BLaER1 (cell line): ENCODE data around the gene FBXW11.

Experiments used
- H3K27ac ChIP-seq: shearing (Covaris generic); formaldehyde crosslinking; 2 replicates; pipeline ENCODE4 v1.8.1; 2022
- H3K27me3 ChIP-seq: shearing (Covaris generic); formaldehyde crosslinking; 2 replicates; pipeline ENCODE4 v1.8.1; 2022
- H3K36me3 ChIP-seq: shearing (Covaris generic); formaldehyde crosslinking; 2 replicates; pipeline ENCODE4 v1.8.1; 2022
- H3K4me1 ChIP-seq: shearing (Covaris generic); formaldehyde crosslinking; 2 replicates; pipeline ENCODE4 v1.8.1; 2022
- H3K4me2 ChIP-seq: shearing (Covaris generic); formaldehyde crosslinking; 2 replicates; pipeline ENCODE4 v1.8.1; 2022
- H3K4me3 ChIP-seq: shearing (Covaris generic); formaldehyde crosslinking; 2 replicates; pipeline ENCODE4 v1.8.1; 2022
- H3K9ac ChIP-seq: shearing (Covaris generic); formaldehyde crosslinking; 2 replicates; pipeline ENCODE4 v1.8.1; 2022
- H3K9me3 ChIP-seq: shearing (Covaris generic); formaldehyde crosslinking; 2 replicates; pipeline ENCODE4 v1.8.1; 2022
- H4K20me1 ChIP-seq: shearing (Covaris generic); formaldehyde crosslinking; 2 replicates; pipeline ENCODE4 v1.8.1; 2022
- Cebpa-rat ChIP-seq: shearing (Covaris generic); IDR thresholded peaks from 2 replicates; pipeline ENCODE4 v1.8.1; 2022

Gene FBXW11

DNA sequence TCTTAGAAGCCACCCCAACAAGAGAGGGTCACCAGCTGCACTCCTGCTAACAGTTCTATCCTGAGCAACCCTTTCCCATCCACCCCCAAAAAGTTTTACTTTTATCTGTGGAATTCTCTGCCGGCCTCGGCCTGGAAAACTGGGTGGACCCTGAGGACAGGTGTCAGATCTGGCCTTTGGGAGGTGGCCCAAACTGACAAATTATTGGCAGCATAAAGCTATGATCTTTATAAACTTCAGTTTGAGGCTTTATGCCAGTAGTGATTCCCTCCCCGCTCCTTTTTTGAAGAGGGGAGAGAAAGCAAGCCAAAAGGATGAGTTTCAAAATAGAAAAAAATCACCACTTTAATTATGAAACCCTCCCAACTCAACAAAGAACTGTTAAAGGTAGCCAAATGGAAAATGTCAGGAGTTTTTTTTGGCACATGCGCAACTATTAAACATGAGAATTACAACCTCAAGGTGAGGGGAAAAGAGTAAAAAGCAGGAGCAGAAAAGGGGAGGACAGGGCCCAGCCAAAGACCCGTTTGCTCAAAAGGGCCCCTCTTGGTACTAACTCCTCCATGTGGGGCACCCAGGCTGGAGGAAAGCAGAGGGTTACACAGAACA lies 49.4 kb downstream of the FBXW11 start:
- H3K4me2 ChIP-seq: peak overlapping the region; percentile 53
- peaks cover 24% of the 10 kb centered on the region for H3K4me1 ChIP-seq

GRCh38 chr5:171956314-171956713 lies 50.1 kb downstream of the FBXW11 start:
- 0 out of 2 replicates have a peak, but pooled peaks cover 9% of the 10 kb centered on the region for H3K9me3 ChIP-seq
- no peak overlapping the region for H3K4me2 ChIP-seq
- peaks cover 97% of the 10 kb centered on the region for H4K20me1 ChIP-seq
- H3K4me3 ChIP-seq: no peak overlapping the region
- no peak for TF ChIP-seq Cebpa-rat
- peaks cover 10% of the 10 kb centered on the region for H3K36me3 ChIP-seq
- H3K4me1 ChIP-seq: peaks cover 28% of the 10 kb centered on the region
- no peak overlapping the region for H3K9ac ChIP-seq
- no peak overlapping the region for H3K27ac ChIP-seq
- no peaks in the 10 kb centered on the region for H3K27me3 ChIP-seq

More for the DNA sequence above, 49.4 kb downstream of the FBXW11 start:
- Histone ChIP-seq H3K36me3 (peaks cover 11% of the 10 kb centered on the region), H3K27me3 (no peaks in the 10 kb centered on the region), H3K27ac (no peak overlapping the region; the same call in 1 of the 2 replicates), H3K9ac (no peak overlapping the region), H3K4me3 (no peak overlapping the region), H3K9me3 (0 out of 2 replicates have a peak, but pooled peaks cover 9% of the 10 kb centered on the region), H4K20me1 (peaks cover 97% of the 10 kb centered on the region)
- no peak for TF ChIP-seq Cebpa-rat

DNA sequence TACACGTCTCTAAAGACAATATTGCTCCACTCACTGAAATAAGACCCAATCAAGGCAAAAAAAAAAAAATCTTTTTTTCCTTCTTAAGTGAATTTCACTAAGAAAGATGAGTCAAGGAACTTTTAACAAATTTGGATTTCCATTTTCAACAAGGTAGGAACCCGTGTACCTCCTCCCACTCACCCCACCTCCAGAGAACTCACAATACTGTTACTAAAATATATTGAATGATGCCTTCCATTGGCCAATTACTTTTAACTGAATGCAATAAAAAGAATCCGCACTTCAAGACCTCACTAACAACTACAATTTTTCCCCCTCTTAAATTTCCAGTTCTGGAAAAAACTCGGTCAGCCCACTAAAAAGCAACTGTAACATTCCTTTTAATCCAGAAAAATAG lies 50.7 kb downstream of the FBXW11 start:
- no peak overlapping the region for H3K27ac ChIP-seq
- no peak overlapping the region for H3K9ac ChIP-seq
- H3K4me3 ChIP-seq: no peak overlapping the region
- H3K27me3 ChIP-seq: no peaks in the 10 kb centered on the region
- H3K9me3 ChIP-seq: 0 out of 2 replicates have a peak, but pooled peaks cover 9% of the 10 kb centered on the region
- peaks cover 28% of the 10 kb centered on the region for H3K4me1 ChIP-seq
- H3K4me2 ChIP-seq: no peak overlapping the region
- H3K36me3 ChIP-seq: peaks cover 5% of the 10 kb centered on the region
- peaks cover 97% of the 10 kb centered on the region for H4K20me1 ChIP-seq
- no peak for TF ChIP-seq Cebpa-rat

DNA sequence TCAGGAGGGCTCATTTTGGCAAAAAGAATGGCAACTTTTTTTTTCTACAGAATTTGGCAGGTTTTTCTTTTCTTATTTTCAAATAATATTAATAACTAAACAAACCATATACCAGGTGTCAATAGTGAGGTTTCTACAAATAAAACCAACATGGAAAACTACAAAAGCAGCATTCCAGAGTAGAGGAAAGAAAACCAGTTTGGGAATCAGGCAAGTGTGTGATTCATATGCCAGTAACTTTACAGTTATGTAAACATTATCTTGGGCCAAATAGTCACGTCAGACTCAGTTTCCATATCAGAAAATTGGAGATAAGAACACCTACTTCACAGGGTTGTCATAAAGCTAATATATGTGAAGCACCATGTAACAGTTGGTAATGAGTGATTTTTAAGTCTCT lies 51.7 kb downstream of the FBXW11 start:
- Histone ChIP-seq H3K4me3 (no peak overlapping the region), H3K9me3 (0 out of 2 replicates have a peak, but pooled peaks cover 9% of the 10 kb centered on the region), H3K36me3 (no peaks in the 10 kb centered on the region; the same call in 1 of the 2 replicates), H3K27me3 (no peaks in the 10 kb centered on the region), H3K4me2 (no peak overlapping the region), H3K9ac (no peak overlapping the region), H3K4me1 (peaks cover 28% of the 10 kb centered on the region), H3K27ac (no peak overlapping the region), H4K20me1 (peaks cover 97% of the 10 kb centered on the region)
- TF ChIP-seq Cebpa-rat: no peak

- H3K36me3 ChIP-seq: no peaks in the 10 kb centered on the region
- H3K4me1 ChIP-seq: peaks cover 28% of the 10 kb centered on the region
- H3K9me3 ChIP-seq: 0 out of 2 replicates have a peak, but pooled peaks cover 9% of the 10 kb centered on the region
- H3K9ac ChIP-seq: no peak overlapping the region
- H3K4me2 ChIP-seq: no peak overlapping the region
- H3K27me3 ChIP-seq: no peaks in the 10 kb centered on the region
- no peak overlapping the region for H3K27ac ChIP-seq
- no peak overlapping the region for H3K4me3 ChIP-seq
- no peak for TF ChIP-seq Cebpa-rat
- peaks cover 97% of the 10 kb centered on the region for H4K20me1 ChIP-seq
Measured at GRCh38 chr5:171953860-171954701, 52.4 kb downstream of the FBXW11 start.

DNA sequence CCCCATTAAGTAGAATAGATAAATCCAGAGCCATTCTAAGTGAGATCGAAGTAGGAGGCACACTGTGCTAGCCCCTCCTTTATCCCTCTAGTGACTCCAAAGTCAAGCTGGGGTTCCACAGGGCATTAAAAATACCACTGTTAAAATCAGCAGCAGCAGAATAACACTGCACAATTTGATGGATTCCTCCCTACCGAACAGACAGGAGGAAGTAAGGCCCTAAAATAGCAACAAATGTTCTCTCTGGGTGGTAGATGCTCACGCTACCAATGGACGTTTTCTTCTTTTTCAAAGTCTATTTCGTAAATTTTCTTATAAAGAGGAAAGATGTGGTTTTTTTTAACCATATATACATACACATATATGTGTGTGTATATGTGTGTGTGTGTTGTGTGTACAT lies 54.4 kb downstream of the FBXW11 start:
- 0 out of 2 replicates have a peak, but pooled peaks cover 9% of the 10 kb centered on the region for H3K9me3 ChIP-seq
- H3K4me3 ChIP-seq: no peak overlapping the region
- no peaks in the 10 kb centered on the region for H3K27me3 ChIP-seq
- H4K20me1 ChIP-seq: peaks cover 97% of the 10 kb centered on the region
- H3K27ac ChIP-seq: no peak overlapping the region
- 0 out of 2 replicates have a peak, but pooled peaks cover 2% of the 10 kb centered on the region for H3K36me3 ChIP-seq
- TF ChIP-seq Cebpa-rat: no peak
- peak overlapping the region; percentile 11; the same call in 1 of the 2 replicates for H3K4me2 ChIP-seq
- H3K4me1 ChIP-seq: peaks cover 14% of the 10 kb centered on the region
- no peak overlapping the region for H3K9ac ChIP-seq

- no peak overlapping the region for H3K4me2 ChIP-seq
- peaks cover 97% of the 10 kb centered on the region for H4K20me1 ChIP-seq
- H3K9ac ChIP-seq: no peak overlapping the region
- no peak overlapping the region for H3K27ac ChIP-seq
- no peak for TF ChIP-seq Cebpa-rat
- 0 out of 2 replicates have a peak, but pooled peaks cover 9% of the 10 kb centered on the region for H3K9me3 ChIP-seq
- H3K4me1 ChIP-seq: peaks cover 13% of the 10 kb centered on the region
- H3K4me3 ChIP-seq: no peak overlapping the region
- 0 out of 2 replicates have a peak, but pooled peaks cover 2% of the 10 kb centered on the region for H3K36me3 ChIP-seq
- H3K27me3 ChIP-seq: no peaks in the 10 kb centered on the region
Measured at GRCh38 chr5:171951218-171951617, 55.2 kb downstream of the FBXW11 start.

DNA sequence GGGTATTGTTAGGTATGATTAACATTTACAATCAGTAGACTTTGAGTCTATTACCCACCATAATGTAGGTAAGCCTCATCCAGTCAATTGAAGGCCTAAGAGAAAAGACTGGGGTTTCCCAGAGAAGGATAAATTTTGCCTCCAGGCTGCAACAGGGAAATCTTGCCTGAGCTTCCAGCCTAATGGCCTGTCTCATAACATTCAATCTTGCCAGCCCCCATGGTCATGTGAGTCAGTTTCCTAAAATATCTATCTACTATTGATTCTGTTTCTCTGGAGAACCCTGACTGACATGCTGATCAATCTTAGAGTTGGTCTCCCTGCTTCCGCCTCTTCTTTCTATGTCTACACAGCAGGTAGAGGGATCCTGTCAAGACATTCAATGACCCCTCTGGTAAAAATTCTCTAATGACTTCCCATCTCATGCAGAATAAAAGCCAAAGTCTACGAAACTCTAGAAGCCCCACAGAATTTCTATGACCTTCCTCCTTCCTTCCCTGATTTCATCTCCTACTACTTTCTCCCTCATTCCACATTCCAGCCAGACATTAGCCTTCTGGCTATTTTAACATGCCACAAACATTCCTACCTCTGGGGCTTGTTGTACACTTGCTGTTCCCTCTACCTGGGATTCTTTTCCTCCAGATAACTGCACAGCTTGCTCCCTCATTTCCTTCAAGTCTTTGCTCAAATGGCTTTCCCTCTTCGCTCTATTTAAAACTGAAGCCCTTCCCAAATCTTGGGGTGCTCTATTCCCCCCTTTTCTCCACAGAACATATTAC lies 60.2 kb downstream of the FBXW11 start:
- no peak for TF ChIP-seq Cebpa-rat
- no peaks in the 10 kb centered on the region for H3K27me3 ChIP-seq
- H3K9ac ChIP-seq: no peak overlapping the region

GRCh38 chr5:171945476-171945875 lies 61.0 kb downstream of the FBXW11 start:
- H3K27me3 ChIP-seq: no peaks in the 10 kb centered on the region
- no peaks in the 10 kb centered on the region for H3K9me3 ChIP-seq
- no peak overlapping the region for H3K27ac ChIP-seq
- no peak overlapping the region for H3K4me2 ChIP-seq
- H3K36me3 ChIP-seq: 0 out of 2 replicates have a peak, but pooled peaks cover 2% of the 10 kb centered on the region
- TF ChIP-seq Cebpa-rat: no peak
- no peak overlapping the region for H3K9ac ChIP-seq
- no peak overlapping the region for H3K4me3 ChIP-seq
- peaks cover 6% of the 10 kb centered on the region; the same call in 1 of the 2 replicates for H3K4me1 ChIP-seq
- H4K20me1 ChIP-seq: peaks cover 91% of the 10 kb centered on the region

More for the DNA sequence above, 60.2 kb downstream of the FBXW11 start:
- Histone ChIP-seq H3K27ac (no peak overlapping the region), H3K36me3 (0 out of 2 replicates have a peak, but pooled peaks cover 2% of the 10 kb centered on the region), H3K9me3 (no peaks in the 10 kb centered on the region), H3K4me3 (no peak overlapping the region), H3K4me1 (no peaks in the 10 kb centered on the region), H4K20me1 (peaks cover 91% of the 10 kb centered on the region), H3K4me2 (no peak overlapping the region)
